NOMO-1 (cell line): Measurements from ENCODE around the gene ACSS2.
A peak's percentile ranks its signal among the peaks of the same experiment; 100 is the strongest.
"Not testable (repeated sequence)": the region's sequence is repeated elsewhere in the genome, so short reads cannot be mapped to it uniquely, and the experiment has no call there.

Source experiments
- DNase-seq, 2 experiments: peaks; one replicate each; lab custom pipeline; 2025; ENCODE audit not compliant: unreplicated experiment in 2 of 2; lab: John Stamatoyannopoulos, UW

ACSS2 gene

GRCh38 chr20:34873583-34874093 lies 2.8 kb upstream of the ACSS2 start:
- DNase-seq = no peak

- DNase-seq = peak; percentile 69 to 75
These were observed 2.2 kb upstream of the ACSS2 start for GRCh38 chr20:34874094-34874654.

GRCh38 chr20:34875642-34876405 lies 588 bp upstream of the ACSS2 start:
- DNase-seq = peak; percentile 97 to 98

- no peak for DNase-seq
These were observed 3.9 kb downstream of the ACSS2 start for GRCh38 chr20:34880215-34880850.

- not testable (repeated sequence) for DNase-seq
These were observed 4.6 kb downstream of the ACSS2 start for GRCh38 chr20:34880971-34881370.

- DNase-seq = no peak
These were observed 5.3 kb downstream of the ACSS2 start for GRCh38 chr20:34881689-34882088.

GRCh38 chr20:34883087-34883688 lies 6.8 kb downstream of the ACSS2 start:
- no peak for DNase-seq

GRCh38 chr20:34883809-34884208 lies 7.4 kb downstream of the ACSS2 start:
- no peak for DNase-seq

- no peak for DNase-seq
These were observed 7.8 kb downstream of the ACSS2 start for GRCh38 chr20:34884260-34884659.

- no peak for DNase-seq
These were observed 9.7 kb downstream of the ACSS2 start for GRCh38 chr20:34886122-34886521.

GRCh38 chr20:34887023-34887422 lies 10.6 kb downstream of the ACSS2 start:
- no peak for DNase-seq

- no peak for DNase-seq
These were observed 12.1 kb downstream of the ACSS2 start for GRCh38 chr20:34888468-34888867.

GRCh38 chr20:34891166-34892062 lies 15.0 kb downstream of the ACSS2 start:
- DNase-seq = peak; percentile 41 to 89

- peak in 1 of 2 experiments; percentile 6 for DNase-seq
These were observed 16.3 kb downstream of the ACSS2 start for GRCh38 chr20:34892671-34893070.

GRCh38 chr20:34894723-34895122 lies 18.3 kb downstream of the ACSS2 start:
- no peak for DNase-seq

- no peak for DNase-seq
These were observed 19.1 kb downstream of the ACSS2 start for GRCh38 chr20:34895465-34895864.

GRCh38 chr20:34896086-34896621 lies 19.7 kb downstream of the ACSS2 start:
- DNase-seq = no peak

- not testable (repeated sequence) for DNase-seq
These were observed 21.7 kb downstream of the ACSS2 start for GRCh38 chr20:34898129-34898528.

GRCh38 chr20:34898731-34899130 lies 22.3 kb downstream of the ACSS2 start:
- not testable (repeated sequence) for DNase-seq

GRCh38 chr20:34904202-34904621 lies 27.8 kb downstream of the ACSS2 start:
- peak in 1 of 2 experiments; percentile 19 for DNase-seq
